AG04450 (cell line): ENCODE measurements around the gene GTF2I. TPM values are rescaled to one million over a fixed set of nuclear protein-coding genes. Genes with fewer than 3 reads are reported as not detected.
A peak's percentile ranks its signal among the peaks of the same experiment; 100 is the strongest.
"Not testable (repeated sequence)": the region's sequence is repeated elsewhere in the genome, so short reads cannot be mapped to it uniquely, and the experiment has no call there.

Source experiments
- CTCF ChIA-PET: fragments of 300-600, 350-600 bp; formaldehyde crosslinking; extraction: SDS; loops from one replicate; lab custom pipeline; 2022; ENCODE audit warnings: antibody characterized with exemption, inconsistent platforms; lab: Charles Lee
- POLR2A ChIA-PET: fragments of 350-600 bp; formaldehyde crosslinking; extraction: SDS; loops from one replicate; lab custom pipeline; 2021; ENCODE audit warnings: antibody characterized with exemption, inconsistent platforms; lab: Yijun Ruan, JAX
- DNase-seq: peaks from one replicate; pipeline ENCODE4 v3.0.0-alpha.2; 2011; ENCODE audit warnings: low read depth, low spot score
- H3K27ac ChIP-seq: one replicate; pipeline ENCODE4 v1.5.1; 2012; ENCODE audit warnings: low read depth, low read length, control low read depth
- H3K27me3 ChIP-seq: one replicate; pipeline ENCODE4 v1.6.0; 2012; ENCODE audit warnings: low read length; ENCODE audit not compliant: control insufficient read depth, insufficient read depth
- H3K4me3 ChIP-seq: 2 replicates; pipeline ENCODE4 v1.5.1; 2011; ENCODE audit warnings: mild to moderate bottlenecking, low read depth, low read length, control low read depth
- H3K9me3 ChIP-seq: 2 replicates; pipeline ENCODE4 v1.5.1; 2012; ENCODE audit warnings: low read length; ENCODE audit not compliant: control insufficient read depth, insufficient read depth
- polyA plus RNA-seq: library from polyadenylated mRNA; depleted of rRNA; stranded (reverse); fragments of >200 nt; gene quantifications from 2 replicates; pipeline ENCODE4 v1.2.3, GENCODE V29; 2011; rRNA removed

Gene GTF2I
- polyA plus RNA-seq, 1 experiment, result 115 TPM

DNA sequence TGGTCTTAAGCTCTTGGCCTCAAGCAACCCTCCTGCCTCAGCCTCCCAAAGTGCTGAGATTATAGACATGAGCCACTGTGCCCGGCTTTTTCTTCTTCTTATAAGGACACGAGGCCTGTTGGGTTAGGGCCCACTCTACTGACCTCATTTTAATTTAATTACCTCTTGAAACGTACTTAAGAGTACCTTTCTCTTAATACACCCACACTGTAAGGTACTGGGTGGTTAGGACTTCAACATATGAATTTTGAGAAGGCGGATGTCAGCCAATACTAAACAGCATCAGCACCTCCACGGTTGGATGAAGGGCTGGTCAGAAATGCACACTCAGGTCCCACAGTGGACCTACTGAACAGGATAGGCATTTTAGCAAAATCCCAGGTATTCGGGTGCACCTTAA lies 124.2 kb downstream of the GTF2I start:
- H3K9me3 ChIP-seq, CTCF ChIA-PET, H3K27me3 ChIP-seq, DNase-seq, H3K27ac ChIP-seq, H3K4me3 ChIP-seq, POLR2A ChIA-PET: not testable (repeated sequence)

DNA sequence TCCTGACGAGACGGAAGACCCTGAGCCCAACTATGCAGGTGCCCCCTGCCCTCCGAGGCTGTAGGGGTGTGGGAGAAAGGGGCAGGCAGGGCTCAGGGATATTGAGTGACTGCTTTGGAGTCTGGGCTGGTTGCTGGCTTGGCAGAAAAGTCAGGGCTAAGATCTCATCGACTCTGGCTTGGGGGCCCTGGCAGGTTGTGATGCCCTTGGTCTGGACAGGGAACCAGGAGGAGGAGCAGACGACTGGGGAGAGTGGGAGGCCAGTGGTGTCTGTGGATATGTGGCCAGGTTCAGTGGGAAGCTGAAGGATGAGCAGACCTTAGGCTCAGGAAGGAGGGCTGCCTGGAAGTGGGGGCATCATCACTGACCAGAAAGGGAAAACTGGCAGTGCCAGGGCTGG lies 126.1 kb downstream of the GTF2I start:
- H3K9me3 ChIP-seq, H3K27ac ChIP-seq, DNase-seq, CTCF ChIA-PET, H3K4me3 ChIP-seq, POLR2A ChIA-PET, H3K27me3 ChIP-seq: not testable (repeated sequence)

DNA sequence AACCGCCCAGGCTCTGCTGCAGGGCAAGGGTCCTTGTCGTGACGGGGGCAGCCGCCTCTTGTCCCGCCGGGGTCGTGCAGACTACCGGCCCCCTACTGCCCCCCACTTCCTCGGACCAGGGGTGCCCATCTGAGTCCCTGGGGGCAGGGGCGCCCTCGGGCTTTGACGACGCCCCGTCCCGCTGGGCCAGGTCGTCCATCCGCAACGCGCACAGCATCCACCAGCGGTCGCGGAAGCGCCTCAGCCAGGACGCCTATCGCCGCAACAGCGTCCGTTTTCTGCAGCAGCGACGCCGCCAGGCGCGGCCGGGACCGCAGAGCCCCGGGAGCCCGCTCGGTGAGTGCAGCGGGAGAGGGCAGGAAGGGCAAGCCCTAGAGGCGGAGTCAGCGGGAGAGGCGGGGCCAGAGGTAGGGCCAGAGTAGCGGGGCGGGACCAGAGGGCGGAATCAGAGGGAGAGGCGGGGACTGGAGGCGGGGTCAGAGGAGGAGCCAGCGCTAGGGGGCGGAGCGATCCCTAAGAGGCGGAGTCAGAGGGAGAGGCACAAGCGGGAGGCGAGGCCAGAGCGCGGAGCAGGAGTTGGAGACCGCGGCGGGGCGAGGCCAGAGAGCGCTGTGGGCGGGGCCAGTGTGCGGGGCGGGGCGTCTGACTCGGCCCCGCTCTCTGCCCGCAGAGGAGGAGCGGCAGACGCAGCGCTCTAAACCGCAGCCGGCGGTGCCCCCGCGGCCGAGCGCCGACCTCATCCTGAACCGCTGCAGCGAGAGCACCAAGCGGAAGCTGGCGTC lies 131.0 kb downstream of the GTF2I start:
- CTCF ChIA-PET, H3K27me3 ChIP-seq, H3K27ac ChIP-seq, H3K9me3 ChIP-seq, POLR2A ChIA-PET: not testable (repeated sequence)
- DNase-seq, result peak; percentile 74
- H3K4me3 ChIP-seq, result peak overlapping the region; percentile 46

DNA sequence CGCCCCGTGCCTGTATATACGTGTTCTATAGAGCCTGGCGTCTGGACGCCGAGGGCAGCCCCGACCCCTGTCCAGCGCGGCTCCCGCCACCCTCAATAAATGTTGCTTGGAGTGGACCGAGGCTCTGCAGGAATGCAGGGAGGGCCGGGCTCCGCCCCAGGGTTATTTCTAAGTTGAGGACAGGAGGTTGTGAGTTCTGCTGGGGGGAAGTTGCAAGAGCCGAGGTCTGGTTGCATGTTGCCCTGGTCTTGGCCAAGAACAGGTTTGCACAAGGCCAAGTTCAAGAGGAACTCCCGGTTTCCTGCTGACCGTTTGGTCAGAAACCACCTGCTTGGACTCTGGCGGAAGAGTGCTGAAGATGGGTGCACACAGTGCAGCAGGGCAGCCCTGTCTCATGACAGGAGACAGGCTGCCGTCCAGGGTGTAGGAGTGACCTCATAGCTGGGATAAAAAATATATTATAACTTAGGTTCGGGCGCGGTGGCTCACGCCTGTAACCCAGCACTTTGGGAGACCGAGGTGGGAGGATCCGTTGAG lies 131.8 kb downstream of the GTF2I start:
- H3K9me3 ChIP-seq, H3K4me3 ChIP-seq, H3K27ac ChIP-seq, DNase-seq, POLR2A ChIA-PET, CTCF ChIA-PET, H3K27me3 ChIP-seq: not testable (repeated sequence)

DNA sequence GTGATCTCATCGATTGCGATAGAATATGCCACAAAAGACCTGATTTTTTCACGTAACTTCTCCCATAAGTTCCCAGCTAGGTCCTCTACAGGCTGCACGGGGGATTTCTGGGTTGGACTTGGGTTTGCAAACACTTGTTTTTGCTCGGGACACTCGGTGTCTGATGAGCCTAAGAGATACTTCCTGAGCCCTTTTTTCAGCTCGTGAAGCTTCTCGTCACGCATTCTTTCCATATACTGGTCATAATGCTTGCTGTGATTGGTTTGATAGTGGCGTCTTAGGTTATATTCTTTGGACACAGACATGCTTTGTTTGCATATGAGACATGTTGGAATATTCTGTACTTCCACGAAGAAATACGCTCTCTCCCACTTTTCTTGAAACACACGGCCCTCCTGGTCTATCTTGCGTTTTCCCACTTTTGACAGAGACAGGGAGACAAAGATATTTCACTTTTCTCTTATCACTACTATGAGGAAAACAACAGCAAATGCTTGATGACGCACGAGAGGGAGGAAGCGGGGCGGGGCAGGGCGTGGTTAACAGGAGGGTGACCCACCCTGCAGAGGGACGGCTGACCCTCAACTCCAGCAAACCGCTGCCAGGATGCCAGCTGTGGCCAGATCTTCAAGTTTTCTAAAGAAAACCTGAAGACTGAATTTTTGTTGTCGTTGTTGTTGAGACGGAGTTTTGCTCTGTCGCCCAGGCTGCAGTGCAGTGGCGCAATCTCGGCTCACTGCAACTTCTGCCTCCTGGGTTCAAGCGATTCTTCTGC lies 140.5 kb downstream of the GTF2I start:
- H3K4me3 ChIP-seq, H3K27me3 ChIP-seq, POLR2A ChIA-PET, CTCF ChIA-PET, DNase-seq, H3K9me3 ChIP-seq, H3K27ac ChIP-seq: not testable (repeated sequence)

DNA sequence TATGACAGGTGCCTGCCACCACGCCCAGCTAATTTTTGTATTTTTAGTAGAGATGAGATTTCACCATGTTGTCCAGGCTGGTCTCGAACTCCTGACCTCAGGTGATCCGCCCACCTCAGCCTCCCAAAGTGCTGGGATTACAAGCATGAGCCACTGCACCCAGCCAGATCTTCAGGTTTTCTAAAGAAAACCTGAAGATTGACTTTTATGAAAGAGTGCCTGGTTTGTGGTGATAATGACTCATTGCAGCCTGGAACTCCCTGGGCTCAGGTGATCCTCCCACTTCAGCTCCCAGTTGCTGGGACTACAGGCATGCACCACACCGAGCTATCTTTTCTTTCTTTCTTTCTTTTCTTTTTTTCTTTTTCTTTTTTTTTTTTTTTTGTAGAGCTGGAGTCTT lies 141.1 kb downstream of the GTF2I start:
- not testable (repeated sequence) for H3K4me3 ChIP-seq

More for the DNA sequence above, 141.1 kb downstream of the GTF2I start:
- CTCF ChIA-PET, H3K27ac ChIP-seq, DNase-seq, H3K27me3 ChIP-seq, H3K9me3 ChIP-seq, POLR2A ChIA-PET: not testable (repeated sequence)

Other genes starting within 250 kb of the GTF2I start
- gene GTF2IRD1, start 203.8 kb upstream of the GTF2I start, polyA plus RNA-seq, result 23.5 and 27.3 TPM in 2 replicates
- gene NCF1, start 116.3 kb downstream of the GTF2I start, polyA plus RNA-seq, result not detected in 2 replicates
- 23.0 and 24.0 TPM in 2 replicates for gene GTF2IRD2, start 193.9 kb downstream of the GTF2I start, polyA plus RNA-seq